OCI-LY7 (cell line): ENCODE results near the gene ENO2. TPM values are rescaled to one million over a fixed set of nuclear protein-coding genes. Genes with fewer than 3 reads are reported as not detected.

ENCODE experiments used
- BruUV-seq: library from RNA; stranded (reverse); fragments of 400-500 nt; replicated peaks from 2 replicates; lab custom pipeline; 2021; lab: Mats Ljungman, UMichigan
- CTCF ChIA-PET: fragments of 300-600 bp; sonication (Branson Sonifier 250); formaldehyde crosslinking; loops from one replicate; lab custom pipeline; 2022; ENCODE audit warnings: antibody characterized with exemption; ENCODE audit not compliant: unreplicated experiment; lab: Charles Lee
- POLR2A ChIA-PET: fragments of 300-600 bp; sonication (Branson Sonifier 250); formaldehyde crosslinking; loops from one replicate; lab custom pipeline; 2022; ENCODE audit warnings: antibody characterized with exemption; lab: Charles Lee
- DNase-seq: peaks from one replicate; pipeline ENCODE4 v3.0.0-alpha.2; 2015; ENCODE audit warnings: low spot score
- H2AFZ ChIP-seq: fragments of 200-600 bp; sonication (generic), shearing (Covaris generic); 2 replicates; pipeline ENCODE4 v1.6.1; 2014; ENCODE audit warnings: mild to moderate bottlenecking, antibody characterized with exemption, low read length, moderate library complexity
- H3K27ac ChIP-seq: fragments of 200-600 bp; sonication (generic); 2 replicates; pipeline ENCODE4 v1.5.1; 2014; ENCODE audit warnings: mixed run types, low read depth, mild to moderate bottlenecking, moderate library complexity, low read length, inconsistent platforms; ENCODE audit not compliant: poor library complexity, severe bottlenecking
- H3K36me3 ChIP-seq: fragments of 200-600 bp; sonication (generic); 2 replicates; pipeline ENCODE4 v1.6.1; 2014; ENCODE audit warnings: mild to moderate bottlenecking, antibody characterized with exemption, low read length, moderate library complexity, mixed read lengths; ENCODE audit not compliant: insufficient read depth
- H3K4me1 ChIP-seq: fragments of 200-600 bp; sonication (generic); 2 replicates; pipeline ENCODE4 v1.5.1; 2014; ENCODE audit warnings: mild to moderate bottlenecking, low read length; ENCODE audit not compliant: insufficient read depth, poor library complexity, severe bottlenecking
- H3K4me2 ChIP-seq: fragments of 200-600 bp; sonication (generic); 2 replicates; pipeline ENCODE4 v1.6.1; 2014; ENCODE audit warnings: mild to moderate bottlenecking, low read length
- H3K4me3 ChIP-seq: fragments of 200-600 bp; sonication (generic); 2 replicates; pipeline ENCODE4 v1.5.1; 2014; ENCODE audit warnings: mild to moderate bottlenecking, low read depth, low read length; ENCODE audit not compliant: poor library complexity, severe bottlenecking
- H3K79me2 ChIP-seq: fragments of 200-600 bp; sonication (generic); 2 replicates; pipeline ENCODE4 v1.6.1; 2016; ENCODE audit warnings: low read depth, mild to moderate bottlenecking, low read length, moderate library complexity, mixed read lengths; ENCODE audit not compliant: insufficient read depth
- H3K9me2 ChIP-seq: fragments of 200-600 bp; sonication (generic); 2 replicates; pipeline ENCODE4 v1.6.1; 2016; ENCODE audit warnings: mild to moderate bottlenecking, low read length, mixed read lengths; ENCODE audit not compliant: insufficient read depth
- H3K9me3 ChIP-seq: fragments of 200-600 bp; sonication (generic); 2 replicates; pipeline ENCODE4 v1.6.1; 2014; ENCODE audit warnings: mild to moderate bottlenecking, mixed run types, low read length, mixed read lengths
- H4K20me1 ChIP-seq: fragments of 200-600 bp; sonication (generic); 2 replicates; pipeline ENCODE4 v1.6.1; 2014; ENCODE audit warnings: mild to moderate bottlenecking, antibody characterized with exemption, low read length, moderate library complexity, mixed read lengths; ENCODE audit not compliant: insufficient read depth
- CTCF ChIP-seq: fragments of 200-600 bp; sonication (generic); conservative IDR thresholded peaks from 2 replicates; pipeline ENCODE4 v1.5.1; 2014; ENCODE audit warnings: mild to moderate bottlenecking, antibody characterized with exemption, low read length, moderate library complexity, mixed read lengths
- EZH2phosphoT487 ChIP-seq: fragments of 200-600 bp; sonication (generic); IDR thresholded peaks from 2 replicates; pipeline ENCODE4 v1.6.1; 2018; ENCODE audit warnings: low read depth, borderline replicate concordance, mild to moderate bottlenecking, mixed run types, antibody characterized with exemption, low read length, moderate library complexity, mixed read lengths
- intact Hi-C: fragments of 100-400 bp; cut with micrococcal nuclease; formaldehyde crosslinking; loops from one replicate; pipeline ENCODE4 v1.10.0; 2022; ENCODE audit not compliant: unreplicated experiment
- total RNA-seq, 2 experiments: library from RNA; depleted of rRNA in 1 of 2; stranded (reverse); fragments of >200 nt in 1 of 2; shearing (Covaris generic) in 1 of 2; gene quantifications; 2 replicates each; pipeline ENCODE4 v1.2.3, GENCODE V29; 2014 to 2022

ENO2 gene
- total RNA-seq, 2 experiments from 2014 or later: 24.9 to 89.5 TPM

DNA sequence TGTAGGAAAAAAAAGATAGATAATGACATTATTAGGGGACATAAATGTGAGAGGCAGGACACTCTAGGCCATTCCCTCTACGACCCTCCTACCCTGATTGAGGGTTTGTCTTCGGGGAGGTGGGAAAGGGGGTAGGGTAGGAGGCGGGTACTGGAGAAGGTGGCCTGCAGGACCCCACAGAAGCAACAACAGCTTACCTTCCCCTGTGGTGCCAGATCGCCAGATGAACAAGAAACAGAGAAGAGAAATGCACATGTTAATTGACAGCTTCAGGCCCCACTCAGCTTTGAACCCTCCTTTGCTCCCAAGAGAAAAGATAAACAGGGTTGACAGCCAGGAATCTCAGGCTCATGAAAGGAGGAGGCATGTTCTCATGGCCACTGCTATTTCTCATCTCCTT, 51.3 kb downstream of the ENO2 start:
- peak overlapping the region; percentile 10 for H3K4me2 ChIP-seq
- H3K4me3 ChIP-seq: no peak overlapping the region
- peak overlapping the region; percentile 64 for H3K27ac ChIP-seq

GRCh38 chr12:6966351-6966750, 52.0 kb downstream of the ENO2 start:
- no peak for DNase-seq
- POLR2A ChIA-PET: interaction anchor here (3.8 kb wide), 1 partner anchor 21 kb away, joined by 55 read pairs; the partner anchor contains the start of genes C12orf57 and RNU7-1
- H3K4me2 ChIP-seq: no peak overlapping the region
- H3K27ac ChIP-seq: peak overlapping the region; percentile 64
- no peak overlapping the region for H3K4me3 ChIP-seq
- H3K36me3 ChIP-seq: peaks cover 65% of the 10 kb centered on the region
- intact Hi-C loops: no loop called here
- no peak overlapping the region for H2AFZ ChIP-seq
- H3K4me1 ChIP-seq: peaks cover 57% of the 10 kb centered on the region
- no peaks in the 10 kb centered on the region for H3K9me2 ChIP-seq
- H3K79me2 ChIP-seq: peaks cover 37% of the 10 kb centered on the region
- H4K20me1 ChIP-seq: 0 out of 2 replicates have a peak, but pooled peaks cover 3% of the 10 kb centered on the region
- TF ChIP-seq EZH2phosphoT487 (no peak), CTCF (no peak)
- H3K9me3 ChIP-seq: no peaks in the 10 kb centered on the region
- CTCF ChIA-PET: no interaction called here
- BruUV-seq: no TSS peak

More for the DNA sequence above, 51.3 kb downstream of the ENO2 start:
- POLR2A ChIA-PET: interaction anchor here (1.4 to 3.8 kb wide), 2 partner anchors 11 to 20 kb away, joined by 3 to 55 read pairs; partner anchors contain the start of genes C12orf57 and RNU7-1
- H4K20me1 ChIP-seq: 0 out of 2 replicates have a peak, but pooled peaks cover 3% of the 10 kb centered on the region
- H2AFZ ChIP-seq: no peak overlapping the region
- peaks cover 65% of the 10 kb centered on the region for H3K36me3 ChIP-seq
- no peaks in the 10 kb centered on the region for H3K9me2 ChIP-seq
- no peaks in the 10 kb centered on the region for H3K9me3 ChIP-seq
- CTCF ChIA-PET: no interaction called here
- peaks cover 31% of the 10 kb centered on the region for H3K79me2 ChIP-seq
- DNase-seq: no peak
- no TSS peak for BruUV-seq
- H3K4me1 ChIP-seq: peaks cover 63% of the 10 kb centered on the region
- TF ChIP-seq CTCF (no peak), EZH2phosphoT487 (no peak)
- intact Hi-C loops: loop anchor here (1.0 kb wide), 2 partner anchors 21 to 43 kb away; partner anchors contain the start of gene C12orf57

DNA sequence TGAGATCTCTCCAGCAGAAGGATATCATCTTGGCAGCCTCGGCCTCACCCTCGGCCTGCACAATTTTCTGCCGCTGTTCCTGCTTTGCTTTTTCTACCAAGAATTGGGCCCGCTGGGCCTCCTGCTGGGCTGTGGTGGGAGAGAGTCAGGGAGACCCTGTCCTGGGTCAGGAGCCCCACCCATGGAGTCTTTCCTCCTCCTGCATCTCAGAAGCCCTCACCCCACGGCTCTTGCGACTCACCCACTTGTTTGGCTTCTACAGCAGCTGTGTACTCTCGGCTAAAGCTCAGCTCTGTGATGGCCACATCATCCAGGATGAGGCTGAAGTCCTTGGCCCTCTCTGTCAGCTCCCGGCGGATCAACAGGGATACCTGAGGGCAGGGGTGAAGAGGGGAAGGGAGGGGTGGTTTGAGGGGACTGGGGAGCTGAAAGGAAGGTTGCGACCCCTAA, 53.3 kb downstream of the ENO2 start:
- Histone ChIP-seq H4K20me1 (0 out of 2 replicates have a peak, but pooled peaks cover 3% of the 10 kb centered on the region), H3K36me3 (peaks cover 71% of the 10 kb centered on the region), H3K79me2 (peaks cover 50% of the 10 kb centered on the region), H3K27ac (no peak overlapping the region), H3K4me1 (peaks cover 54% of the 10 kb centered on the region), H3K4me3 (no peak overlapping the region), H2AFZ (no peak overlapping the region), H3K9me3 (no peaks in the 10 kb centered on the region), H3K4me2 (peak overlapping the region; percentile 79; the same call in 1 of the 2 replicates), H3K9me2 (no peaks in the 10 kb centered on the region)
- no TSS peak for BruUV-seq
- intact Hi-C loops: no loop called here
- no peak for DNase-seq
- ChIA-PET CTCF (interaction anchor here (1.1 kb wide), 1 partner anchor 23 kb away, joined by 3 read pairs; no protein-coding TSS in a partner anchor), POLR2A (interaction anchor here (0.7 to 2.5 kb wide), 3 partner anchors 8 to 45 kb away, joined by 3 to 43 read pairs (median 3); partner anchors contain the start of genes C12orf57 and RNU7-1)
- no peak for TF ChIP-seq CTCF
- no peak for TF ChIP-seq EZH2phosphoT487
